Neuronal stem cell (in vitro differentiated cells): Measurements from ENCODE around the gene LILRA2.

Experiments used
- DNase-seq: peaks from one replicate; pipeline ENCODE4 v3.0.0-alpha.2; 2013; ENCODE audit warnings: low spot score
- H2AFZ ChIP-seq: one replicate; pipeline ENCODE4 v1.6.1; 2013; ENCODE audit warnings: mild to moderate bottlenecking, low read length, inconsistent platforms
- H2AK5ac ChIP-seq: 2 replicates; pipeline ENCODE4 v1.6.1; 2013; ENCODE audit warnings: low read depth, mild to moderate bottlenecking, inconsistent platforms, low read length, moderate library complexity, mixed read lengths
- H2BK120ac ChIP-seq: 2 replicates; pipeline ENCODE4 v1.6.1; 2013; ENCODE audit warnings: low read depth, mild to moderate bottlenecking, inconsistent platforms, low read length, moderate library complexity, mixed read lengths
- H2BK12ac ChIP-seq: one replicate; pipeline ENCODE4 v1.6.1; 2013; ENCODE audit warnings: low read length, inconsistent platforms
- H2BK15ac ChIP-seq: 2 replicates; pipeline ENCODE4 v1.6.1; 2013; ENCODE audit warnings: mild to moderate bottlenecking, low read length, inconsistent platforms, mixed read lengths
- H2BK5ac ChIP-seq: one replicate; pipeline ENCODE4 v1.6.1; 2013; ENCODE audit warnings: inconsistent platforms, mild to moderate bottlenecking, low read length, moderate library complexity
- H3K14ac ChIP-seq: one replicate; pipeline ENCODE4 v1.6.1; 2013; ENCODE audit warnings: low read length, inconsistent platforms
- H3K18ac ChIP-seq: 2 replicates; pipeline ENCODE4 v1.6.1; 2013; ENCODE audit warnings: low read length, inconsistent platforms
- H3K23ac ChIP-seq: 2 replicates; pipeline ENCODE4 v1.6.1; 2013; ENCODE audit warnings: low read depth, mild to moderate bottlenecking, mixed read lengths, low read length, inconsistent platforms; ENCODE audit not compliant: poor library complexity
- H3K27ac ChIP-seq: replicated peaks from 3 replicates; pipeline ENCODE4 v1.5.1; 2013; ENCODE audit warnings: low read length, inconsistent platforms
- H3K27me3 ChIP-seq, 3 experiments: 2 replicates each; pipeline ENCODE4 v1.6.1; 2013; ENCODE audit warnings: low read length in 3 of 3, mild to moderate bottlenecking in 2 of 3, inconsistent platforms in 1 of 3, low read depth in 1 of 3, mixed read lengths in 1 of 3, moderate library complexity in 1 of 3; ENCODE audit not compliant: control insufficient read depth in 3 of 3, insufficient read depth in 3 of 3
- H3K36me3 ChIP-seq, 2 donors: replicated peaks in 1 of 2; 2 replicates each; pipeline ENCODE4 v1.6.1; 2013; ENCODE audit warnings: low read length in 2 of 2; ENCODE audit not compliant: control insufficient read depth in 2 of 2, insufficient read depth in 2 of 2
- H3K4ac ChIP-seq: 2 replicates; pipeline ENCODE4 v1.6.1; 2013; ENCODE audit warnings: inconsistent platforms, mild to moderate bottlenecking, low read length, moderate library complexity
- H3K4me1 ChIP-seq, 2 donors: 1 replicate in 1 of 2; 2 replicates in 1 of 2; pipeline ENCODE4 v1.6.1; 2013; ENCODE audit warnings: low read length in 2 of 2, low read depth in 1 of 2; ENCODE audit not compliant: control insufficient read depth in 2 of 2, insufficient read depth in 1 of 2
- H3K4me2 ChIP-seq: one replicate; pipeline ENCODE4 v1.6.1; 2013; ENCODE audit warnings: mild to moderate bottlenecking, low read length, inconsistent platforms; ENCODE audit not compliant: insufficient read depth, poor library complexity, severe bottlenecking
- H3K4me3 ChIP-seq, 2 donors: 2 replicates each; pipeline ENCODE4 v1.5.1; 2013; ENCODE audit warnings: low read length in 2 of 2, mild to moderate bottlenecking in 2 of 2, inconsistent platforms in 1 of 2, moderate library complexity in 1 of 2
- H3K79me1 ChIP-seq: one replicate; pipeline ENCODE4 v1.6.1; 2013; ENCODE audit warnings: low read depth, mild to moderate bottlenecking, inconsistent platforms, low read length, moderate library complexity
- H3K9ac ChIP-seq: one replicate; pipeline ENCODE4 v1.6.1; 2013; ENCODE audit warnings: mild to moderate bottlenecking, low read depth, low read length, inconsistent platforms; ENCODE audit not compliant: poor library complexity
- H3K9me3 ChIP-seq, 2 donors: replicated peaks in 1 of 2; 2 replicates each; pipeline versions ENCODE3 to v1.6.1; 2013; ENCODE audit warnings: low read length in 2 of 2, mild to moderate bottlenecking in 2 of 2, inconsistent platforms in 1 of 2, low read depth in 1 of 2, mixed read lengths in 1 of 2, moderate library complexity in 1 of 2; ENCODE audit not compliant: control insufficient read depth in 2 of 2, insufficient read depth in 1 of 2
- H4K8ac ChIP-seq: one replicate; pipeline ENCODE4 v1.6.1; 2013; ENCODE audit warnings: low read depth, mild to moderate bottlenecking, inconsistent platforms, low read length, moderate library complexity
- H4K91ac ChIP-seq: one replicate; pipeline ENCODE4 v1.6.1; 2013; ENCODE audit warnings: low read length, low read depth, mild to moderate bottlenecking, inconsistent platforms; ENCODE audit not compliant: poor library complexity
- WGBS, 2 donors: extraction: QIAGEN DNeasy Blood & Tissue Kit; methylation state at CpG; one replicate each; pipeline ENCODE4 v1.1.7; 2013; ENCODE audit warnings: missing lambda C conversion rate in 2 of 2, mixed read lengths in 1 of 2; ENCODE audit not compliant: insufficient read length in 2 of 2, insufficient replicate concordance in 1 of 2; ENCODE audit errors: extremely low coverage in 2 of 2; 5-methylcytosine and 5-hydroxymethylcytosine counted together

LILRA2 gene

DNA sequence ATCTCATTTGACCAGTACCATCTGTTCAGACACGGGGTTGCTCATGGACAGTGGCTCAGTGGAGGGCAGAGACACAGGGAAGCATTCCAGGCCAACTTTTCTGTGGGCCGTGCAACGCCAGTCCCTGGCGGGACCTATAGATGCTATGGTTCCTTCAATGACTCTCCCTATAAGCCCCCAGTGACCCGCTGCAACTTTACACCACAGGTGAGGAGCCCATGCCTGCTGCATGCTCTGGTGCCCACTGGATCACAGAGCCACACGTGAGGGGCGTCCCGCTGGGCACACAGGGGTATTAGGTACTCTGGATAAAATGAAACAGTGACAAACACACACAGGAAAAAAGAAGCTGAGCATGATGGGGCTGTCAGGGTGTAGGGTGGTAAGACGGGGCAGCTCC lies 36.6 kb upstream of the LILRA2 start:
- Histone ChIP-seq H3K4ac (no peak overlapping the region), H2AK5ac (no peak overlapping the region), H2BK120ac (no peak overlapping the region), H3K14ac (no peak overlapping the region), H3K23ac (no peak overlapping the region), H3K4me1 (no peaks in the 10 kb centered on the region), H3K27ac (no peak overlapping the region), H3K18ac (no peak overlapping the region), H3K27me3 (peaks cover 0 to 33% (median 0%) of the 10 kb centered on the region in 3 experiments), H2BK5ac (no peak overlapping the region), H2BK15ac (no peak overlapping the region), H3K4me2 (no peak overlapping the region), H3K36me3 (no peaks in the 10 kb centered on the region), H2BK12ac (no peak overlapping the region), H3K9ac (no peak overlapping the region), H2AFZ (no peak overlapping the region), H4K8ac (no peak overlapping the region), H3K4me3 (no peak overlapping the region), H4K91ac (no peak overlapping the region), H3K79me1 (no peaks in the 10 kb centered on the region), H3K9me3 (peaks cover 0 to 45% of the 10 kb centered on the region in 2 donors)
- WGBS, 2 donors: no CpG with 5 or more reads among the region's 9 CpGs
- no peak for DNase-seq

GRCh38 chr19:54541712-54542111 lies 31.9 kb upstream of the LILRA2 start:
- Histone ChIP-seq H4K8ac (no peak overlapping the region), H4K91ac (no peak overlapping the region), H2BK120ac (no peak overlapping the region), H2BK12ac (no peak overlapping the region), H3K36me3 (no peaks in the 10 kb centered on the region), H3K4me3 (no peak overlapping the region), H2BK15ac (no peak overlapping the region), H2AFZ (no peak overlapping the region), H3K14ac (no peak overlapping the region), H3K9me3 (peaks cover 0 to 33% of the 10 kb centered on the region in 2 donors), H3K27ac (no peak overlapping the region), H2AK5ac (no peak overlapping the region), H3K79me1 (no peaks in the 10 kb centered on the region), H2BK5ac (no peak overlapping the region), H3K9ac (no peak overlapping the region), H3K4me2 (no peak overlapping the region), H3K18ac (no peak overlapping the region), H3K4ac (no peak overlapping the region), H3K4me1 (no peaks in the 10 kb centered on the region), H3K23ac (no peak overlapping the region), H3K27me3 (no peaks in the 10 kb centered on the region)
- no CpG with 5 or more reads among the region's 2 CpGs for WGBS, 2 donors
- no peak for DNase-seq

- no peak overlapping the region for H2BK120ac ChIP-seq
- H2AK5ac ChIP-seq: no peak overlapping the region
- H3K4me2 ChIP-seq: no peak overlapping the region
- no CpG with 5 or more reads among the region's 16 CpGs for WGBS, 2 donors
- H3K79me1 ChIP-seq: no peaks in the 10 kb centered on the region
- no peak overlapping the region for H3K9ac ChIP-seq
- no peak overlapping the region for H3K23ac ChIP-seq
- no peak overlapping the region for H4K8ac ChIP-seq
- peaks cover 0 to 39% of the 10 kb centered on the region in 2 donors for H3K9me3 ChIP-seq
- H3K36me3 ChIP-seq: no peaks in the 10 kb centered on the region
- DNase-seq: no peak
- no peak overlapping the region for H2BK12ac ChIP-seq
- H3K18ac ChIP-seq: no peak overlapping the region
- no peak overlapping the region for H4K91ac ChIP-seq
- H2AFZ ChIP-seq: no peak overlapping the region
- H2BK15ac ChIP-seq: no peak overlapping the region
- peaks cover 0 to 11% (median 2%) of the 10 kb centered on the region in 3 experiments for H3K27me3 ChIP-seq
- H2BK5ac ChIP-seq: no peak overlapping the region
- H3K4ac ChIP-seq: no peak overlapping the region
- no peak overlapping the region for H3K14ac ChIP-seq
- H3K27ac ChIP-seq: no peak overlapping the region
- H3K4me1 ChIP-seq: no peaks in the 10 kb centered on the region
- H3K4me3 ChIP-seq: peak overlapping the region in 1 of 2 donors; percentile 30
These were observed 24.8 kb upstream of the LILRA2 start for GRCh38 chr19:54548806-54549205.

GRCh38 chr19:54549224-54549623 lies 24.4 kb upstream of the LILRA2 start:
- H3K9me3 ChIP-seq: peaks cover 0 to 42% of the 10 kb centered on the region in 2 donors
- no peak overlapping the region for H2BK15ac ChIP-seq
- H3K14ac ChIP-seq: no peak overlapping the region
- H3K36me3 ChIP-seq: no peaks in the 10 kb centered on the region
- H3K4me2 ChIP-seq: no peak overlapping the region
- H3K27ac ChIP-seq: no peak overlapping the region
- H3K4me3 ChIP-seq: peak overlapping the region in 1 of 2 donors; percentile 30
- no peak overlapping the region for H3K9ac ChIP-seq
- no peak overlapping the region for H2AK5ac ChIP-seq
- H2BK12ac ChIP-seq: no peak overlapping the region
- DNase-seq: no peak
- no peak overlapping the region for H2BK5ac ChIP-seq
- H4K91ac ChIP-seq: no peak overlapping the region
- no peaks in the 10 kb centered on the region for H3K79me1 ChIP-seq
- no peak overlapping the region for H2BK120ac ChIP-seq
- no peak overlapping the region for H4K8ac ChIP-seq
- peaks cover 0 to 11% (median 2%) of the 10 kb centered on the region in 3 experiments for H3K27me3 ChIP-seq
- H2AFZ ChIP-seq: no peak overlapping the region
- no peaks in the 10 kb centered on the region for H3K4me1 ChIP-seq
- no peak overlapping the region for H3K4ac ChIP-seq
- H3K23ac ChIP-seq: no peak overlapping the region
- H3K18ac ChIP-seq: no peak overlapping the region
- WGBS, 2 donors: no CpG with 5 or more reads among the region's 14 CpGs
